Measurements from ENCODE around the gene RALGAPA2.

The RALGAPA2 gene

DNA sequence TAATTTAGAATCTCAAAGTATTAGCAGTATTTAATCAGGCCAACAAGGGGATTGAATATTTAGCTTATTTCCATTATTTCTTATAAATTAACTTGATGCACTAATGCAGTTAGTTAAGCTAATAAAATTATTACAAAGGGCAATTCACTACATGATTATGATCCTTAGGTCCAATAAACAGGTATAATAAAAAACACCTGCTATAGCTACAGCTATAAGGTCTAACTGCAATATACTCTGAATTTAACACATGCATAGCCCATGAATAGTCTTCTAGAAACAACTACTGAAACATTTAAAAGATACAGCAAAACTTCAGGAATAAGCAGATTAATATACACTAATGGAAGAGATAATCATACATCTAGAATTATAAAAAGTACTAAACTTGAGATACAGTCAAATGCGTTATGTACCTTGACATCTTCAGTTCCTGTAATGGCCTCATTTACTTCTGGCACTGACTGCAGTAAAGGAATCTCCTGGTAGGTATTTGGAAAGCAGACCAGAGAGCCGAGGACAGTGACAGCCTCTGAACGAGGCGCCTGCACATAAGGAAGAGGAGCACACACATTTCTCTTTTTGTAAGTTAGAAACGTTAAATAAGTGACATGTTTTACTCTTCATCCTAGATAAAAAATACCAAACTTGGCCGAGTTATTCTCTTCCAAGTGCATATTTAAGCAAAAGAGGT, 176.1 kb downstream of the RALGAPA2 start:
- DNase-seq (ENCODE audit: low spot score) = no peak

DNA sequence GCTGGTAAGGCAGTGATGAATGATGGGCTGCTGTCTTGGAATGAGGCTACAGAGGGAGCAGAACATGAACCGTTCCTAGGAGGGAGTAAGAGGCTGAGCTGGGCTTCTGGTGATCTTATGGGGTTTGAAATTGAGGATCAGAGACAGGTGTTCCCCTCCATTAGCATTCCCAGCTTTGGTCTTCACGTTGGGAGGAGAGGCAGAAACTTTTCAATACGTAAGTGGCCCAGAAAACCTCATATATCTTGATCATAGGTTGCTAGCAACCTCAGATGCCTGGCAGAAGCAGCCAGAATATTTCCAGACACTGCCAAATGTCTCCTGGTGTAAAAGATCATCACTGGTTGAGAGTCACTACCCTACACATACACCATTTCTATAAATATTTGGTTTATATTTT, 177.4 kb downstream of the RALGAPA2 start:
- DNase-seq (ENCODE audit: low spot score) = no peak

DNA sequence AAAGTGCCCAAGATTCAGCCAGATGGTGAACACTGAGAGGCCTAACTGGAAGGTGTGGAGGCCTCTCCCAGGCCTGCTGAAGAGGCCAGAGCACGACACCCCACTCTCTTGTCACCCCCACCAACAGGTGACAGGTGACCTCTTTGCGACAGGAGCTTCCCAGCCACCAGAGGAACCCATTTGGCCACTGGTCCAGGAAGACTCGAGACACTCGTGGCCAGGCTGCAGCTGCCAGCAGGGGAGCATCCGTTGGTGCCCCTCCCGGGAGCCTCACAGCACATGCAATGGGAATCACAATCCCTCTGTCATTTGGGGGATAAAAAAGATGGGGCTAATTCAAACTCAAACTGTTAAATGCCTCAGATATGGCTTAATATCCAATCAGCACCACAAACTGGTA, 181.2 kb downstream of the RALGAPA2 start:
- no peak for DNase-seq (ENCODE audit: low spot score)

DNA sequence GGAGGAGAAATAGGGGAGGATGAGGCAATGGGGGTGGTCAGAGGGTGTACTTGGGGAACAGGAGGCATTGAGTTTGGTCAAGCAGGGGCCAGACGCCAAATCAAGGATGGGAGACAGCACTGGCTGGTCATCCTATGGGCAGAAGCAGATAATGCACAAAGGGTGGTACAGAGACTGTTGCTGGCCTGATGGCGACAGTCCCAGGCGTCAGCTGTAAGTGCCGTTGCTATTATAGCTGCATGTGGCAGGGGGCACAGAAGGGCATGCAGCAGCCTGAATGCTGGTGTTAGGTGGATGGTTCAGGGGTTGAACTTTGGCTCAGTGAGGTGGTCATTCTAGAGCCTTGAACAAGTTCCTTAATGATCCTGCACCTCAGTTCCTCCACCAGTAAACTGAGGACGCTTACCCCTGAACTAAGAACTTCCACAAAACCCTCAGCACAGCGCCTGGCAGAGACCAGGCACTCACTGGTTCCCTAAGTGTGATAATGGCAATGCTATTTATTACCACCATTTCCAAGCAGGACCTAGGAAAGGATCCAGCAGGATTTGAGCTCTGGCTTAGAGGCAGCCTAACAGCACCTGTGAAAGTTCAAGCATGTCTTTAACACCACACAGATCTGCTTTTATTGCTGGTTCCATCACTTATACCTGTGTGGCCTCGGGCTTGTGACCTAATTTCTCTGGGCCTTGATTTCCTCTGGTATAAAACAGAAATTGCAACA, 181.9 kb downstream of the RALGAPA2 start:
- DNase-seq (ENCODE audit: low spot score) = no peak

DNA sequence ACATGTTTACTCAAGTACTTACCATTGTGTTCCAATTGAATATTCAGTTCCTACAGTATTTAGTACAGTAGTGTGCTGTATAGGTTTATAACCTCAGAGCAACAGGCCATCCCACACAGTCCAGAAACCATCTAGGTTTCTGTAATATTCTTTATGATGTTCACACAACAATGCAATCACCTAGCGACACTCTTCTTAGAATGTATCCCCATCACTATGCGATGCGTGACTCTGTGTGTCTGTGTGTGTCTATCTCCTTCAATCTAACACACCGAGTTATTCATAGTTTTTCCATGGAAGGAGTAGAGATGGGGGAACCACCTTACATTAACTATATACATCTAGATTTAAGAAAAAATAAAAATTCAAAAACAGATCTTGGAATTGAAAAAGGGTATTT, 182.8 kb downstream of the RALGAPA2 start:
- no peak for DNase-seq (ENCODE audit: low spot score)

DNA sequence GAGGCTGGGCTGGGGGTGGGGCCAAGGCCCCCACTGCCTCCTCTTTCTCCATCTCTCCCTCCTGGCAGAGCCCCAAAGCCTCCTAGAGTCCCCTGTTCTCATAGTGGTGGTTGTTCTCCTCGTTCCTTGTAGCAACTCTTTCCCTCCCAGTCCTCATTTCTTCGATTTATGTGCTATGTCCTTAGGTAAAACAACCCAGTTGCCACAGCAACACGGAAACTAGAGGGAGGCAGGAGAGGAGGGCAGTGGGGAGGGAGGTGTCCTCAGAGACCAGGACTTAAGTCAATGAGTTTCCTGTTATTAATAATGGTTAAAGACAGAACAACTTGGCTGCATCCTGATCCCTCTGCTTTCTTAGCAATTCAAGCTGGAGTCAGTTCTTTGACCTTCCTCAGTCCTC, 183.6 kb downstream of the RALGAPA2 start:
- no peak for DNase-seq (ENCODE audit: low spot score)

DNA sequence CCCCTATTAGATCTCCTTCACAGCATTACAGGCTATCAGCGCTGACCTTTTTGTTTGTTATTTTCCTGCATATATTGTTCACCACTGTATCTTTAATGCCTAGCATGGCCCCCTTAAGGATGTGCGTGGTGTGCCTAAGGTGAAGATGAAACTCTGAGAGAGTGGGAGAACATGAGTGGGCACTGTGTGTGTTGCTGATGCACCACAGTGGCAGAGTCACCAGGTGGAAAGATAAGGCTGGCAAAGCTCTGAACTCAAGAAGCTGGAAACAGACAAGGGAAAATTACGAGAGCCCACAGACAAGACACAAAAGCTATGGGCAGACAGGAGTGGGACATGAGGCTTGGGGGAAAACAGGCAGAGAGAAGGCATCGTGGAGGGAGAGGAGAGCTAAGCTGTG, 184.8 kb downstream of the RALGAPA2 start:
- no peak for DNase-seq (ENCODE audit: low spot score)

DNA sequence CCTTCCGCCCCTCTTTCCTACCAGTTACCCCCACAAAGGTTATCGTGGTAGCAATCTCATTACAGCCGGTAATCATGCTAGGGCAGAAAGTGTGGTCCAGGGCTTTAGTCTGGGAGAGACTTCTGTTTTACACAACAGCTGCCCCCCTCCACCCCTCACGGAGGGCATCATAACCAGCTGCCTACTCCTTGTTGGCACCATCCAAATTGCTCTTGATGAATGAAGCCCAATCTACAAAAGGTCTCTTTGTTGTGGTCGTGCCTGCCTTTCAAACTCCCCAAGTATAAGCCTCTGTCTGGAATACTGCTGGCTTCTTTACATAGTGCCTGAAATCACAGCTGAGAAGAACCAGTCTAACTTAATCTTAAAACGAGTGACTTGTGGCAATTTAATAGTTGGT, 186.7 kb downstream of the RALGAPA2 start:
- DNase-seq (ENCODE audit: low spot score) = no peak

DNA sequence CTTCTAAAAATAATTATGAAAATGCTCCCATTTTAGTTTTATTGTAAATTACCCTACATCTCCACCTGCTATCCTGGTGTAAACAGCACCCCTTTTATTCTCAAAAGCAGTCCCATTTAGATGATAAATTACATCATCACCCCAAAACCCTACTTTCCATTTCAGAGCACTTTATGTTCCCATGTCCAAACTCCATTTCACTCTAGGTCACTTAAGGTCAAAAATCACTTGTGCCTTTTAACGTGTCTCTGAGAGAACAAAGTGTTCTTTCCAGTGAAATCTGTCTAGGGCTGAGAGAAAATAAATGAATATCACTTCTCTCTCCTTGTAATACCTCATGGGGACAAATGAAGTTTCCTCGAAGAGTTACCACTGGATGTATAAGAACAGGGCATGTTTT, 187.2 kb downstream of the RALGAPA2 start:
- DNase-seq (ENCODE audit: low spot score) = no peak

DNA sequence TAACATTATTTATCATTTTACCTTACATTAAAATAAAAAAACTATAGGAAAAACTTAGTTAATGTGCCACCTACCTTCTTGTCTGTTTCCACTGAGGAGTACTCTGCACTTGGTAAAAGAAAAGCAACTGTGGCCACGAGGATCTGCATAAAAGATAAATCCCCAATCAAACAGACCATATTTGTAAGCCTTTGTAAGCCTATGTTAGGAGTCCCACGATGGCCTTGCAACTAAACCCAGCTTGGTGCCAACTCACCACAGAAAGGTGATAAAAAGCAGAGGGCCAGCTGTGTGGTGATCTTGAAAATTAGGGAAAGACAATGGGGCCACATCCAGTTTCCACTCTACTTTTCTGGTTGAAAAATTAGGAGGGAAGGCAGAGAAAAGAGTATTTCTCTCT, 187.7 kb downstream of the RALGAPA2 start:
- no peak for DNase-seq (ENCODE audit: low spot score)

DNA sequence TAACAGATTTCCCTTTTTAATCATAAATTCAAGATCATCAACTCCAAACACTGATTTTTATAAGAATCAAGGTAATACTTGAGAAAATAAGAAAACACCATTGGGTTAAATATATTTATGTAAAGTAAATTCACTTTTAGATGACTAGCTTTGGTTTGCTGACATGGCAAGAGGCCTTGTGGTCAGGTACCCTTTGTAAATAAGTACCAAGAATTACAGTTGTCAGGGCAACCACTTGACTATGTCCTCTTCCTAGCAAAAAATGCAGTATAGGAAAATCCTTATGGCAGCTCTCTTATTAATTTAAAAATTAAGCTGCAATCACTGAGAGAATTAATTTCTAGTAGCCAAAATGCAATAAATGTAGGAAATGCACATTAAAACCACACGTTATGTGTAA, 190.7 kb downstream of the RALGAPA2 start:
- no peak for DNase-seq (ENCODE audit: low spot score)

DNA sequence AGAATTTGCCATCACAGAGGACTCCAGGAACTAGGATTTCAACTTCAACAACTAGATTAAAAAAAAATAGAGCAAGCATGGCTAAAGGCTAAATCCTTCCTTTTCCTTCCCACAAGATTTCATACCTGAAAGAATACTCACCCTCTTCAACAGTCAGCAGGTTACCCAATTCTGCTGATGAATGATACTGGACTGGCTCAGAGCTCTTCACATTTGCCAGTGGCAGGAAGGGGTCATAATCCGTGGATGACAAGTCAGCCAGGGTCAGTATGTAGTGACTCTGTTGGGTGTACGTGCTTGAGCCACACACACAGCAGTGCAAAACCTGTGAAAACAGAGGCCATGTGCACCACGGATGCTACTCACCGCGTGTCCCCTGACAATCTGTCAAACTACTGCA, 191.7 kb downstream of the RALGAPA2 start:
- DNase-seq (ENCODE audit: low spot score) = no peak

DNA sequence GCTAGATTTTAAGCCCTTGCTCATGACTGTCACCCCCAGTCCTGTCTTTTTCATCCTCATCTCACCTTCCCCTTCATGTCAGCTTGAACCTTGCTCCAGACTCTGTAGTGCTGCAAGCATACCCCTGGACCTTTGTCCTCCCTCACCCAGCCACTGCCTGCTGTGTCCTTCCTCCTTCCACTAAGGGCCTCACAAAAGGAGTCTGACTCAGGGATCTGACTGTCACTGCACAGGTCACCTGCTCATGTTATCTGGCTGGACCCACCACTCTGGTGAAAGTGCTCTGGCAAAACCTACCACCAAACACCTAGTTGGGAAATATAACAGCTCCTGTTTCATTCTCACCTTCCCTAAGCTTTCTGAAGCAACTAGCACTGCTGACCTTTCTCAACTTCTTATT, 193.2 kb downstream of the RALGAPA2 start:
- no peak for DNase-seq (ENCODE audit: low spot score)

DNA sequence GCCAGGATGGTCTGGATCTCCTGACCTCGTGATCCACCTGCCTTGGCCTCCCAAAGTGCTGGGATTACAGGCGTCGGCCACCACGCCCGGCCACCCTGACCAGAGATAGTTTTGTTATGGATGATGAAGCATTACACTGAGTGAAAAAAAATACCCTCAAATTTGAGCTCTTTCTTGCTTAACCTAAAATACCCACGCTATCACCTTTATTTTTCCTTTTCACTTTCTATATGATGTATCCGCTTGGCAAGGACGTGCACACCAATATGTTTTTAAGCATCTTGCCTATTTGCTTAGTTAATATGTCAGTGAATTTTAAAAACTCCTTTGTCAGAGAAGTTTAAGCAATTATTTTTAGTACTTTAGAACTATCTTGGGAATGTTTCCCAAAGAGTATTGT, 194.2 kb downstream of the RALGAPA2 start:
- DNase-seq (ENCODE audit: low spot score) = no peak

DNA sequence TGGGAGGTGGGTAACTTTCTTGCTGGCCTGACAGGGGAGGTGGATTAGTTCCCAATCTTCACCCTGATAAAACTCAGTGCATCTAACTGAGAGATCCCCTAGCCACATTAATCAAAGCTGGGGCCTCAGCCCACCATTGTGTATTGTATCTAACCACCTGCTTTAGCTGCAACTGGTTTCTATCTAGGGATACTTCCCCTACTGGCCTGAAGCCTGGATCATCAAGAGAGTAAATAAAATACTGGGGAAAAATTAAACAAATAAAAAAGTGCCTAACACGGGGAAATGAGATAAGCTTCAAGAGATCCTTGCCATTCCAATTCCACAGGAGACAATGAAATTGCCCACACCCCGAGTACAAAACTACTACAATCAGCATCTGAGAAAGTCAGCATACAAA, 195.1 kb downstream of the RALGAPA2 start:
- DNase-seq (ENCODE audit: low spot score) = no peak

DNA sequence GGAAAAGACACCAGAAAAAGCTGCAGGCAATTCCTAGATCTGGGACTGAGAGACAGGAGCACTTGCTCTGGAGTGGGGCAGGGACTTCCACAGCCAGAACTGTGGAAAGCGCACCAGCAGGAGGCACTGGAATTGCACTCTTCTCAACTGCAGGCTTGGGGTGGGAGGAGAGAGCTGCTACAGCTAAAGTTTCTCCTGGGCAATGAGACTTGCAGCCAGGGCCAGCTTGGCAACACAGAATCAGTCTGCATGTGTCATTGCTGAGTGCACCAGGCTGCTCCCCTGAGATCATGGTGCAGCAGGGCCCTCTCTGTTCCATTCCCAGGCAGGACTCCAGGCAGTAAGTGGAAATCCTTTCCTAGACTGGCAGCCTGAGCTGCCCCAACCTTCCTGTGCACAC, 198.7 kb downstream of the RALGAPA2 start:
- DNase-seq (ENCODE audit: low spot score) = no peak

DNA sequence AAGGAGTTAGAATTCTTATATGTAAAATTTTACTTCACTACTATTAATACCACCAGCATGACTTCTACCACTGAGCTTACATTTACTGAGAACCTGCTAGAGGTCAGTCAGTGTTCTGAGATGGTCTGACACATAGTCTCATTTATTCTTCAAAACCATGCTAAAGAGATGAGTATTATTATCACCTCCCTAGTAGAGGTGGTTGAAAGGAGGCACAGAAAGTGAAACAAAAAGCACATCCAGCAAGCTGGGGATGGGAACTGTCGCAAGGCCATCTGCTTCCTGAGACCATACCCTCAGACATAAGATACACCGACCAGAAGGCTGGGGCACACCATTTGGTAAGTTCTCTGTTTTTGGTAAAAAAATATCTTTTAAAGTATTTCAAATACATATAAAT, 206.9 kb downstream of the RALGAPA2 start:
- no peak for DNase-seq (ENCODE audit: low spot score)

DNA sequence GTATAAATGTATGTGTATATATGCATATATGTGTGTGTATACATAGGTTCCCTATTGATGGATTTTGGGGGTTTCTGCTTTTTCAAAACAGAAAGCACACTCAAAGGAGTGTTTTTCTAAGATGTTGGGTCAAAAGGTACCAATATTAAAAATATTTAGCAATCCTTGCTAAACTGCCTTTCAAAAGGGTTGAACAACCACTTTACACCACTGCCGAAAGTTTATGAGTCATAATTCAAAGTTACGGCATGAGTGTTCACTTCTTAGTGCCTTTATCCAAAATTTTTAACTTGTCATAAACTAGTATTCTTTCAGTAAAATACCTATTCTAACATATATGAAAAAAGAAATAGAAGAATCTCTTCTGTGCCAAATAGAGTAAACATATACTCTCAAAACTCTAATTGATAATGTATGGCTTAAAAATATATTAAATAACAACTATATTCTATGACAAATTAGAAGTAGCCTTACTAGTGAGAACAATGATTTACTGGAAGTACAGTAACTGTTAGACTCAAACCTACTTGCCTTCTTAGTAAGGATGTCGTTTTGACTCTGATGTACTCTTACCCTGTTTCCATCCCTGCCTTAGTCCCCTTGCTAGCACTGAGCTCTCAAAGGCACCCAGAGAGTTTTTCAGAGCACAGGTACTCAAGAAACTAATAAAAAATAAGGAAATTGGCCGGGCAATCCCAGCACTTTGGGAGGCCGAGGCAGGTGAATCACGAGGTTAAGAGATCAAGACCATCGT, 208.5 kb downstream of the RALGAPA2 start:
- peak; percentile 68 for DNase-seq (ENCODE audit: low spot score)

DNA sequence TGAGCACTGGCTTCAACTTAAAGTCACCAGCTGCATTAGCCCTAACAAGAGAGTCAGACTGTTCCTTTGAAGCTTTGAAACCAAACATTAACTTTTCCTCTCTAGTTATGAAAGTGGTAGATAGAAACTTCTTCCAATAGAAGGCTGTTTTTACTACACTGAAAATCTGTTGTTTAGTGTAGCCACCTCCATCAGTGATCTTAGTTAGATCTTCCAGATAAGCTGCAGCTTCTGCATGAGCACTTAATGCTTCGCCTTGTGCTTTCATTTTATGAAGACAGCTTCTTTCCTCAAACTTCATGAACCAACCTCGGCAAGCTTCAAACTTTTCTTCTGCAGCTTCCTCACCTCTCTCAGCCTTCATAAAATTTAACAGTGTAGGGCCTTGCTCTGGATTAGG, 211.3 kb downstream of the RALGAPA2 start:
- no peak for DNase-seq (ENCODE audit: low spot score)

DNA sequence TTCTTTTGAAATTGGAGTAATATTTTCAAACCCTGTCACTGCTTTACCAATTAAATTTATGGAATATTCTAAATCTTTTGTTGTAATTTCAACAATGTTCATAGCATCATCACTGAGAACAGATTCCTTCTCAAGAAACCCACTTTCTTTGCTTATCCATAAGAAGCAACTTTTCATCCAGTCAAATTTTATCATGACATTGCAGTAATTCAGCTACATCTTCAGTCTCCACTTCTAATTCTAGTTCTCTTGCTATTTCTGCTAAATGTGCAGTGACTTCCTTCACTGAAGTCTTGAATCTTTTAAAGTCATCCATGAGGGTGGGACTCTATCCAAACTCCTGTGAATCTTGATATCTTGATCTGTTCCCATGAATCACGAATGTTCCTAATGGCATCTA, 212.1 kb downstream of the RALGAPA2 start:
- no peak for DNase-seq (ENCODE audit: low spot score)

DNA sequence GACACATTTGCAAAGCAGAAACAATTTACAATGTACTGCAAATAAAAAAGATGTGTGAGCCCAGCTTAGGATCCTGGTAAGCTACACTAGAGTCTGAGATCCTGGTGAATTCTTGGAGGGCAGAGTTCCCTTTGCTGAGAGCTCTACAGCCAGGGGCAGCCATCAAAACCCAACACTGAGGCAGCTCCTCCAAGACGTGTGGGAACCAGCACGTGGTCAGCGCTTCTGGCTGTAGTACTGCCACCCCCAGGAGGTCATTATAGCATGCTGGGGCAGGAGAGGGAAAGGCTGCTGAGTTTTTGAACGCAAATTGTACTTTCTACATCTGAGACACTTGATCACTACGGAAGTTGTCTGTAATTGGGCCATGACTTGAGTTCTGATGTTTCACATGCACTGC, 213.0 kb downstream of the RALGAPA2 start:
- no peak for DNase-seq (ENCODE audit: low spot score)

DNA sequence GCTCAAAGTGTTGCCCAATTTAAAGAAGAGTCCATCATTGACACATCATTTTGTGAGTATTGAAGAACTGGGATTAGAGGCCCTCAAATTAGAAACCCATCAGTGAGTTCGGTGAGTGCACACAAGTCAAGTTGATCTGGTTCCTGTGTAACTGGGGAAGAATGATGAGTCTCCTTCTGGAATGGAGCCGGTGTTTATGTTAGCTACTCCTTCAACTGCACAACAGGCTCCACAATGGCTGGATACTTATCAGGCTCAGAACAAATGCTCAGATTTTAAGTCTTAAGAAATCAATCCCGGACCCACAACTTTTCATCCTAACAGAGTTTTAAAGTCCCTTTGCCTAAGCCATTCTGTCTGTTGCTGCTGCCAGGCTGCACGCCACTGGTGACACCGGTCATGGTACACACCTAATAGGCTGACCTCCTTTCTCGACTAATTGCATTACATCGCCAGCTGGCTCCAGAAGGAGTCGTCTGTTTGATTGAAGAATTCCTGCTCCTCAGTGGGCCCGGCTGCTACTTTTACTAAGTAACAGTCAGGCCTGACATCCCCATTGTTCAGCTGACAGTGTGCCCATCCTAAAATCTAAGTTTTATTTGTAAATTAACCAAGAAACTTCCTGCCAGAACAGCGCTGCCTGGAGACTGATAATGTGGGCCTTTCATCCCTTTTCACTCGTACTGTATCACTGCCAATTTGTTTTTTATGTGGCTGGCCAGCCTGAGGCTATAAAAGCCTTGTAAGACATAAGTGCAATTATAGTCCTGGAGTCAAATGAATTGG, 214.2 kb downstream of the RALGAPA2 start:
- DNase-seq (ENCODE audit: low spot score) = no peak
